Epithelial cell of proximal tubule (primary cell): ENCODE results near the gene EIF3CL. TPM values are rescaled to one million over a fixed set of nuclear protein-coding genes. Genes with fewer than 3 reads are reported as not detected.
"Not testable (repeated sequence)": the region's sequence is repeated elsewhere in the genome, so short reads cannot be mapped to it uniquely, and the experiment has no call there.

ENCODE experiments used
- DNase-seq: peaks from one replicate; pipeline ENCODE4 v3.0.0-alpha.2; 2011; ENCODE audit warnings: low read depth
- H3K4me3 ChIP-seq: 2 replicates; pipeline ENCODE4 v1.5.1; 2011; ENCODE audit warnings: low read depth, mild to moderate bottlenecking, low read length
- total RNA-seq: library from RNA; depleted of rRNA; stranded (reverse); fragments of >200 nt; gene quantifications from 2 replicates; pipeline ENCODE4 v1.2.3, GENCODE V29; 2015

EIF3CL gene
- total RNA-seq, 1 donor from 2014 or later: 132 TPM

GRCh38 chr16:28364268-28365173 lies 39.1 kb downstream of the EIF3CL start:
- not testable (repeated sequence) for H3K4me3 ChIP-seq, DNase-seq

DNA sequence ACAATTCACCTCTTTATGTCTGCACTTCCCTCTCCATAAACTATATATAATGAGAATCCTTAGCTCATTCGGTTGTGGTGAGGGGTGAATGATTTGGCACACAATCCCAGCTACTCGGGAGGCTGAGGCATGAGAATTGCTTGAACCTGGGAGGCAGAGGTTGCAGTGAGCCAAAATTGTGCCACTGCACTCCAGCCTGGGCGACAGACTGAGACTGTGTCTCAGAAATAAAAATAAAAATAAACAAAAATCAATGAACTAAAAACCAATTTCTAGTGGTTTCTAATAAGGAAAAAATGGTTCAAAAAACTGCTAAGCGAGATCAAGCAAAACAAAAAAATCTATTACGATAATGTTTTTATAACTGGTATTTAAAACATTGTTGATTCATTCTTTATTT lies 40.2 kb downstream of the EIF3CL start, which contains the start of gene NPIPB6:
Gene NPIPB6 (minus strand): TSS at position 101 of the 400 bp plus-strand sequence. CDS start 686 bp downstream, outside the sequence.
- not testable (repeated sequence) for DNase-seq, H3K4me3 ChIP-seq

GRCh38 chr16:28362600-28362999 lies 41.0 kb downstream of the EIF3CL start:
- H3K4me3 ChIP-seq, DNase-seq: not testable (repeated sequence)

DNA sequence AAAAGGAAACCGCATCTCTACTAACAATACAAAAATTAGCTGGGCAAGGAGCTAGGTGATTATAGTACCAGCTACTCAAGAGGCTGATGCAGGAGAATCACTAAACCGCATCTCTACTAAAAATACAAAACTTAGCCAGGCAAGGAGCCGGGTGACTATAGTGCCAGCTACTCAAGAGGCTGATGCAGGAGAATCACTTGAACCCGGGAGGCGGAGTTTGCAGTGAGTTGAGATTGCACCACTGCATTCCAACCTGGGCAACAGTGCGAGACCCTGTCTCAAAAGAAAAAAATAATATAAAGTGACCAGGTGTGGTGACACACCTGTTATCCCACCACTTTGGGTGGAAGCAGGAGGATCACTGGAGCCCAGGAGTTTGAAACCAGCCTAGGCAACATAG lies 65.4 kb downstream of the EIF3CL start:
- not testable (repeated sequence) for DNase-seq, H3K4me3 ChIP-seq

GRCh38 chr16:28336940-28337710 lies 66.5 kb downstream of the EIF3CL start:
- not testable (repeated sequence) for DNase-seq, H3K4me3 ChIP-seq

DNA sequence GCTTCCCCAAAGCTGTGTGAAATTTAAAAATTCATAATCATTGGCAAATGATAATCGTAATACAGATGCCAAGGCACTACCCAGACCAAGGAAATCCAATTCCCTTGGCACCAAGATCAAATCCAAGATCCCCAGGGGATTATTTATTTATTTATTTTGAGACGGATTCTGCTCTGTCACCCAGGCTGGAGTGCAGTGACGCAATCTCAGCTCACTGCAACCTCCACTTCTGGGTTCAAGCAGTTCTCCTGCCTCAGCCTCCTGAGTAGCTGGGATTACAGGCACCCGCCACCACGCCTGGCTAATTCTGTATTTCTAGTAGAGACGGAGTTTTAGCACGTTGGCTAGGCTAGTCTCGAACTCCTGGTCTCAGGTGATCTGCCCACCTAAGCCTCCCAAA lies 68.0 kb downstream of the EIF3CL start:
- H3K4me3 ChIP-seq, DNase-seq: not testable (repeated sequence)

GRCh38 chr16:28332632-28333031 lies 71.0 kb downstream of the EIF3CL start:
- not testable (repeated sequence) for DNase-seq, H3K4me3 ChIP-seq

DNA sequence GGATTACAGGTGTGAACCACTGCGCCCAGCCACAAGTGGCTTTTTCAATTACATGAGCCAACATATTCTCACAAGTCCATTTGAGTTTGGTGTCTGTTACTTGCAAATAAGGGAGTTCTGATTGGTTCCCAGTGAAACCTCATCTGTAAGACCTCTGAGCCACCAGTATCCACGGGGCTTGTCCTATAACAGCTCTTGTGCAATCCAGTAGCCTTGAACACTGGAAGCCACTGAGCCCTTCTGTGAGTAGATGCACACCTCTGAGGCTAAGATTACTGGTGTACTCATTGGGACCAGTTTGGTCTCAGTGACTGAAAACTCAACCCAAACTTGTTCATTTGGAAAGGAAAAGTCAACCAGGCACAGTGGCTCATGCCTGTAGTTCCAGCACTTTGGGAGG lies 72.7 kb downstream of the EIF3CL start:
- not testable (repeated sequence) for H3K4me3 ChIP-seq, DNase-seq

- DNase-seq, H3K4me3 ChIP-seq: not testable (repeated sequence)
Measured at GRCh38 chr16:28330232-28330631, 73.4 kb downstream of the EIF3CL start.

Other genes with a start within 250 kb of the EIF3CL start
- 132 and 168 TPM in 2 replicates for gene XPO6, start 191.9 kb downstream of the EIF3CL start, total RNA-seq
- 1.4 and 4.8 TPM in 2 replicates for gene SBK1, start 111.3 kb downstream of the EIF3CL start, total RNA-seq
- 0.07 and 0.29 TPM in 2 replicates for gene NPIPB6, start 40.3 kb downstream of the EIF3CL start, total RNA-seq
- gene NPIPB7, start 68.5 kb upstream of the EIF3CL start, total RNA-seq: not detected in 2 replicates
- 15.5 and 16.0 TPM in 2 replicates for gene CLN3, start 88.2 kb upstream of the EIF3CL start, total RNA-seq
- not detected in 2 replicates for gene APOBR, start 90.8 kb upstream of the EIF3CL start, total RNA-seq
- not detected in 2 replicates for gene IL27, start 103.0 kb upstream of the EIF3CL start, total RNA-seq
- not detected in 2 replicates for gene NUPR1, start 135.1 kb upstream of the EIF3CL start, total RNA-seq
- gene SGF29, start 150.1 kb upstream of the EIF3CL start, total RNA-seq: 17.4 and 18.7 TPM in 2 replicates
- gene SULT1A2, start 193.2 kb upstream of the EIF3CL start, total RNA-seq: 0.17 TPM in 1 of 2 replicates, not detected in the other
- gene SULT1A1, start 206.2 kb upstream of the EIF3CL start, total RNA-seq: 0.72 and 8.6 TPM in 2 replicates
- not detected in 2 replicates for gene NPIPB8, start 234.2 kb upstream of the EIF3CL start, total RNA-seq